Activated naive CD4-positive, alpha-beta T cell (primary cell): Measurements from ENCODE around the gene TTC3.
"Not testable (repeated sequence)": the region's sequence is repeated elsewhere in the genome, so short reads cannot be mapped to it uniquely, and the experiment has no call there.

ENCODE experiments used
- DNase-seq, 4 experiments: peaks; one replicate each; lab custom pipeline; 2025; lab: John Stamatoyannopoulos, UW

Gene TTC3, protein sequence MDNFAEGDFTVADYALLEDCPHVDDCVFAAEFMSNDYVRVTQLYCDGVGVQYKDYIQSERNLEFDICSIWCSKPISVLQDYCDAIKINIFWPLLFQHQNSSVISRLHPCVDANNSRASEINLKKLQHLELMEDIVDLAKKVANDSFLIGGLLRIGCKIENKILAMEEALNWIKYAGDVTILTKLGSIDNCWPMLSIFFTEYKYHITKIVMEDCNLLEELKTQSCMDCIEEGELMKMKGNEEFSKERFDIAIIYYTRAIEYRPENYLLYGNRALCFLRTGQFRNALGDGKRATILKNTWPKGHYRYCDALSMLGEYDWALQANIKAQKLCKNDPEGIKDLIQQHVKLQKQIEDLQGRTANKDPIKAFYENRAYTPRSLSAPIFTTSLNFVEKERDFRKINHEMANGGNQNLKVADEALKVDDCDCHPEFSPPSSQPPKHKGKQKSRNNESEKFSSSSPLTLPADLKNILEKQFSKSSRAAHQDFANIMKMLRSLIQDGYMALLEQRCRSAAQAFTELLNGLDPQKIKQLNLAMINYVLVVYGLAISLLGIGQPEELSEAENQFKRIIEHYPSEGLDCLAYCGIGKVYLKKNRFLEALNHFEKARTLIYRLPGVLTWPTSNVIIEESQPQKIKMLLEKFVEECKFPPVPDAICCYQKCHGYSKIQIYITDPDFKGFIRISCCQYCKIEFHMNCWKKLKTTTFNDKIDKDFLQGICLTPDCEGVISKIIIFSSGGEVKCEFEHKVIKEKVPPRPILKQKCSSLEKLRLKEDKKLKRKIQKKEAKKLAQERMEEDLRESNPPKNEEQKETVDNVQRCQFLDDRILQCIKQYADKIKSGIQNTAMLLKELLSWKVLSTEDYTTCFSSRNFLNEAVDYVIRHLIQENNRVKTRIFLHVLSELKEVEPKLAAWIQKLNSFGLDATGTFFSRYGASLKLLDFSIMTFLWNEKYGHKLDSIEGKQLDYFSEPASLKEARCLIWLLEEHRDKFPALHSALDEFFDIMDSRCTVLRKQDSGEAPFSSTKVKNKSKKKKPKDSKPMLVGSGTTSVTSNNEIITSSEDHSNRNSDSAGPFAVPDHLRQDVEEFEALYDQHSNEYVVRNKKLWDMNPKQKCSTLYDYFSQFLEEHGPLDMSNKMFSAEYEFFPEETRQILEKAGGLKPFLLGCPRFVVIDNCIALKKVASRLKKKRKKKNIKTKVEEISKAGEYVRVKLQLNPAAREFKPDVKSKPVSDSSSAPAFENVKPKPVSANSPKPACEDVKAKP (N-terminal part only)

DNA sequence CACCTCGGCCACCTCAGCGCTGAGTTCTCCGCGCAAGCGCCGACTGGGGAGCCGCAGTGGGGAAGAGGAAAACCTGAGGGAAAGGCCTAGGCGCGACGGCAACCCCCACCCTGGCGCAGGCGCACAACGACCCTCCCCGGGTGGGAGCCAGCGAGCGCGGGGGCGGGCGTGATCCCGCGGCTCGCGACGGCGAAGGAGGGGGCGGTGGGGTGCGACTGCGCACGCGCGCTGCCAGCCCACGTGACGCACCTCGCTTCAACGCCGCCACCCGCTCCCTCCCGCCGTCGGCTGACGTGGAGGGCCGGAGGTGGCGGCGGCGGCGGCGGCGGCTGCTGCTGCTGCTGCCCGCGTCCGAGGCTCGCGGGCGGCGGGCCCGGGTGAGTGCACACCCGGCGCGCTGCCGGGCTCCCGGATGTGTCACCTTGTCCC lies at the start of gene TTC3, which contains the start of gene PIGP:
Gene TTC3 (plus strand): TSS at position 267 of the 429 bp plus-strand sequence. CDS start 14,004 bp downstream, outside the sequence.
Gene PIGP (minus strand): TSS at position 84 of the 429 bp plus-strand sequence. CDS start 556 bp downstream, outside the sequence.
- DNase-seq: peak; percentile 92 to 97 (median 96)

DNA sequence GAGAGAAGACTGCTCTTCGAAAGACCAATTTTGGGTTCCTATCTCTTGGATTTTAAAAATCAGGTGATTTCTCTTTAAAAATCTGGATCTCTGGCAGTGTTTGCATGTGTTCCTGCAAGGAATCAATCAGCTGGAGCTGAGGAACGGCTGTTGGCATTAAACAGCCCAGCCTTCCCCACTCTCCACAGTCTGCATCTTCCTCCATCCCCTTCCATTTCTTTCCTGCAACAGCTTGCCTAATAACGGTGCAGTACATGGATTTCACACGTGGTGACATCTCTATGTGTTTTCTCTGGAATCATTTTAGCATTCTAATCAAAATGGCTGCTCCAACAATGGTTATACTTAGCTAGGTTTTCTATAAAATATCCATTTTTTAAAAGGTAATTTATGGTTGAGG lies 46.6 kb upstream of the TTC3 start:
- DNase-seq: no peak

GRCh38 chr21:37028570-37028969 lies 44.5 kb upstream of the TTC3 start:
- no peak for DNase-seq

GRCh38 chr21:37030864-37031263 lies 42.2 kb upstream of the TTC3 start:
- DNase-seq: no peak

DNA sequence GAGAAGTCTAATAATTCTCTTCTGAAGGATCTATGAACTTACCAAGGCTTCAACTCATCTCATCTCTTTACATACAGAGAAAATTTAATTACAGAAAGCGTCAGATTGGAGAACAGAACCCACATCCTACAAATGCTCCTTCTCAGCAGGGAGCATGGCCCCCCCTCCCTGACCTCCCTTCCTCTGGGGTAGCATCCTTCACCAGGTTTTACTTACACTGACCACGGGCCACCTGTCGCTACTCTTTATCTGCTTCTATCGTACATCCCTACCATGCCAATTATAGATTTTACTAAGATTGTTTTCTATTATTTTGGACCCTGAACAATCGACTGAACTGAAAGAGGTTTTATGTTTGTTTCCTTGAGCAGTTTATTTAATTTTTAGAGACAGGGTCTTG lies 40.8 kb upstream of the TTC3 start:
- DNase-seq: no peak

GRCh38 chr21:37032877-37033471 lies 40.1 kb upstream of the TTC3 start:
- DNase-seq: no peak

- DNase-seq: not testable (repeated sequence)
These were observed 38.7 kb upstream of the TTC3 start for GRCh38 chr21:37034394-37034793.

GRCh38 chr21:37036177-37036576 lies 36.9 kb upstream of the TTC3 start:
- DNase-seq: no peak

DNA sequence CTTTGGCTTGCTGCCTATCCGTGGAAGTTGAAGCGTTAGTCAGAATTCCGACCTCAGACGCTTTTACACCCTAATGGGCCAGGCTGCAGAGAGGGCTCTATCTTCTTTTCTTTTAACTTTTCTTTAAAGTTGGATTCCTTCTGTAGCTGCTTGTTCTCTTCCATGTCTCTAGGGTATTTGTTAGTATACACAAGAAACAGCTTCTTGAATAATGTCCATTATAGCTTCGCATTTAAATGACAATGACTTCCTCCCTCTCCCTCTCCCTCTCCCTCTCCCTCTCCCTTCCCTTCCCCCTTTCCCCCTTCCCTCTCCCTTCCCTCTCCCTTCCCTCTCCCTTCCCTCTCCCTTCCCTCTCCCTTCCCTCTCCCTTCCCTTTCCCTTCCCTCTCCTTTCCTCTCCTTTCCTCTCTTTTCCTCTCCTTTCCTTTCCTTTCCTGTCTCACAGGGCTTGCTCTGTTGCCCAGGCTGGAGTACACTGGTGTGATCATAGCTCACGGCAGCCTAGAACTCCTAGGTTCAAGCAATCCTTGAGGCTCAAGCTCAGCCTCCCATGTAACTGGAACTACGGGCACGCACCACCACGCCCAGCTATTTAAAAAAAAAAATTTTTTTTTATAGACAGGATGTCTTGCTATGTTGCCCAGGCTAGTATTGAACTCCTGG lies 33.5 kb upstream of the TTC3 start:
- no peak for DNase-seq

DNA sequence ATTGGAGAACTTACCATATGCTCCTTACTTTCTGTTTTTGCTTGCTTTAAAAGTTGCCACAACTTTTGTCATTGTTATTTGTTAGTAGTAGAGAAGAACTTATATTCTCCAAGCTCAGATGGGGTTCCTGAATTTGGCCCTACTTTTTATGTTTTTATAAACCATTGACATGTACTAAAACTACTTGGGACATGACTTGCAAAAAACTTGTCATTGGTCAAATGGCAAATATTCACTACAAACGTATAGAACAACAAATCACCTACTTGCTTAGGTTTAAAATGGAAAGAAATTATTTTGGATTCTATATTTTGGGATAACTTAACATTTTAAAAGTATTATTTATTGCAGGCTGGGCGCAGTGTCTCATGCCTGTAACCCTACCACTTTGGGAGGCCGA lies 32.8 kb upstream of the TTC3 start:
- DNase-seq: no peak

DNA sequence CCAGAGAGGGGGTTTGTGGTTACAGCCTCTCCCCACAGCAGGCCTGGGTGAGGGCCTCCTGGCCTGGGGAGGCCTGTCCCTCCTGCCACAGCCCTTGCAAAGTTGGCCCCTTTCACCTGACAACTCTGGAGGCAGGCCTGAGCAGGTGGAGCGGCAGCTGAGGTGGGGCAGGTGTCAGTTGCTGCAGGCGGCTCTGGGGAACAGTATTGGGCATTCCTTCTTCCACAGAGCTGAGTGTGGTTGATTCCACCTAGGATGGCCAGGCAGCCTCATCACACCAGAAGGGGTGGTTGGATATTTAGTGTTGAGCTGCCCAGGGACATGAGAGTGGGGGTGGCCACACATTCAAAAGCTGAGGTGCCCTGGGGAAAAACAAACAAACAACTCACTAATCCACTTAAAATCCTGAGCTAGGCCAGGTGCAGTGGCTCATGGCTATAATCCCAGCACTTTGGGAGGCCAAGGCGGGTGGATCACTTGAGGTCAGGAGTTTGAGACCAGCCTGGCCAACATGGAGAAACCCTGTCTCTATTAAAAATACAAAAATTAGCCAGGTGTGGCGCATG lies 31.3 kb upstream of the TTC3 start:
- no peak for DNase-seq

DNA sequence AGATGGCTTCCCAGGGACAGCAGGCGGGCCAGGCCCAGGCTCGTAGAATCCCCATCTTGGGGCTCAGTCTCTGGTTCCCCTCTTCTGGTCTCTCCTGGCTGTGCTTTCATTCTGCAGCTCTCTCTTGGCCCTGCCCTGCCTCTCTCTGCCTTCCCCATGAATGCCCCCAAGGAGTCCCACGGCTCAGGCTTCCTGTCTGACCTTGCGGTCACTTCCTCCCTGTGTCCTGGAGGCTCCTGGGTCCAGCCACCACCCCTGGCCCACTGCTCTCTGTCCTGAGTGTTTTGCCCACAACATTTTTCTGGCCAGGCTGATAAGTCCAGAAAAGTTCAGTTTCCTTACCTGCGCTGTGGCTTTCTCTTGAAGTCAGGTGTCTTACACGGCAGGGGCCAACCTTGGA lies 29.2 kb upstream of the TTC3 start:
- no peak for DNase-seq

DNA sequence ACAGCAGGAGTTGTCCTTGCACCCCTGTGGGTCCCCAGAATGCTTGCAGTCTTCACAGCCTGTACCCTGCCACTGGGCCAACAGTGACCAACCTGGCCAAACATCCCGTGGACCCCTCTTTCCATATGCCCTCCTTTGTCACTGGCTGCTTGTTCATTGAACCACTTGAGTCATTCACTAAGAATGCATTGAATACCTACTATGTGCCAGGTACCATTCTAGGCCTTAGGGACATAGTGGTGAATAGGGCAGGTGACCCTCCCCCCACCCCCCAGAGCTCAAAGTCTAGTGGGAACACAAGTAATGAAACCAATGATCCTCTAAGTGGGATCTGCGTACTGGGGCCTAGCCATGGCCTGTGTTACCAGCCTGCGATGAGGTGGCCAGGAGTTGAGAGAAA lies 28.4 kb upstream of the TTC3 start:
- no peak for DNase-seq

- DNase-seq: no peak
These were observed 27.9 kb upstream of the TTC3 start for GRCh38 chr21:37045149-37045548.

GRCh38 chr21:37045556-37045955 lies 27.5 kb upstream of the TTC3 start:
- no peak for DNase-seq

- no peak for DNase-seq
These were observed 26.0 kb upstream of the TTC3 start for GRCh38 chr21:37047079-37047478.

DNA sequence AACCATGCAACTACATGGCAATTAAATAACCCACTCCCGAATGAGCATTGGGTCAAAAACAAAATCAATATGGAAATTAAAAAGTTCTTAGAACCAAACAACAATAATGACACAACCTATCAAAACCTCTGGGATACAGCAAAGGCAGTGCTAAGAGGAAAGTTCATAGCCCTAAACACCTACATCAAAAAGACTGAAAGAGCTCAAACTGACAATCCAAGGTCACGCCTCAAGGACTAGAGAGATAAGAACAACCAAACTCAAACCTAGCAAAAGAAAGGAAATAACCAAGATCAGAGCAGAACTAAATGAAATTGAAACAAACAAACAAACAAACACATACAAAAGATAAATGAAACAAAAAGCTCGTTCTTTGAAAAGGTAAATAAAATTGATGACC lies 23.3 kb upstream of the TTC3 start:
- DNase-seq: not testable (repeated sequence)

- DNase-seq: no peak
These were observed 17.7 kb upstream of the TTC3 start for GRCh38 chr21:37055271-37055855.

GRCh38 chr21:37057614-37058013 lies 15.4 kb upstream of the TTC3 start:
- no peak for DNase-seq

DNA sequence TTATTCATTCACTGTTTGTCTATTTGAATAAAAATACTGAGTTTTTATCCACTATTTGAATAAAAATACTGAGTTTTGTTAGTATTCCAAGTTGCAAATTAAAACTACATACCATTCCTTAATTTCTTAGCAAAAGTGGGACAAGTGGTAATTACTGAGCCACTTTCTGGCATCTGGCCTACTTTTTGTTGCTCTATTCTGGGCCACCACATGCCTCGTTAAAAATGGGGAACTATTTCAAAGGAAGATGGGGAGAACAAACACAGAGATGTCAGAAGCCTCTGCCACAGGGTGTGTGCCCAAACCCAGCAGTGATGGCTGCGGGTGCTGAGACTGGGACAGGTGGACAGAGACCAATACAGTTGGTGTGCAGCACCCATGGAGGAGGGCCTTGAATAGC lies 14.8 kb upstream of the TTC3 start:
- DNase-seq: no peak
